ENCODE measurements around the gene ELL2.

GRCh38 chr5:95857185-95857945, 104.3 kb downstream of the ELL2 start:
- TF ChIP-seq CTCF (IDR thresholded peaks at IDR 0.05) (no peak), ATF1 (CRISPR knock-in tag; IDR thresholded peaks at IDR 0.05) (no peak), E2F5 (CRISPR knock-in tag; IDR thresholded peaks at IDR 0.05) (no peak), NR2C2 (CRISPR knock-in tag; IDR thresholded peaks at IDR 0.05) (no peak), ZBTB43 (CRISPR knock-in tag; IDR thresholded peaks at IDR 0.05) (no peak), ZBTB21 (CRISPR knock-in tag; IDR thresholded peaks at IDR 0.05; ENCODE audit: borderline replicate concordance) (no peak)
